C4-2B (cell line): ENCODE measurements around the gene GIPC3.

Experiments
- ZFX ChIP-seq: fragments of 450-650 bp; IDR thresholded peaks from 2 replicates; pipeline ENCODE4 v1.6.1; 2017
- TF ChIP-seq, protein P1 (sequence below): fragments of 450-650 bp; conservative IDR thresholded peaks from 2 replicates; pipeline ENCODE4 v1.5.1; 2017; ENCODE audit warnings: mild to moderate bottlenecking

DNA sequence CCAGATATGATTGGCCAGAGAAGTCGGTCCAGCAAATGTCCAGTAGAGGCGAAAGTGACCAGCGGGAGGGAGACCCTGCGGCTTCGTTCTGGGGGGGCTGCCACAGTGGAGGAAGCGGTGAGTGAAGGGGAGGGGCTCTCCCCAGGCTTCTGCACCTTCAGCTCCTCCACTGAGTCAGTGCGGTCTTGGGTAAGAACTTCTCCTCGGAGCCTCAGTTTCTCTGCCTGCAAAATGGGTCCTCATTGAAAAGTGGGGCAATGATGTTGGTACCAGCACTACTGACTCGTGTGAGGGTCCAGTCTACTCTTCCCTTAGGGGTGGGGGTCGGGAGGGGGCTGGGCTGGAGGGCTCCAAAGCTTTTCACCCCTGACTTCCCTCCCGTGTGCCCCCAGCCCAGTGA, 4.2 kb downstream of the GIPC3 start:
- TF ChIP-seq, protein P1, sequence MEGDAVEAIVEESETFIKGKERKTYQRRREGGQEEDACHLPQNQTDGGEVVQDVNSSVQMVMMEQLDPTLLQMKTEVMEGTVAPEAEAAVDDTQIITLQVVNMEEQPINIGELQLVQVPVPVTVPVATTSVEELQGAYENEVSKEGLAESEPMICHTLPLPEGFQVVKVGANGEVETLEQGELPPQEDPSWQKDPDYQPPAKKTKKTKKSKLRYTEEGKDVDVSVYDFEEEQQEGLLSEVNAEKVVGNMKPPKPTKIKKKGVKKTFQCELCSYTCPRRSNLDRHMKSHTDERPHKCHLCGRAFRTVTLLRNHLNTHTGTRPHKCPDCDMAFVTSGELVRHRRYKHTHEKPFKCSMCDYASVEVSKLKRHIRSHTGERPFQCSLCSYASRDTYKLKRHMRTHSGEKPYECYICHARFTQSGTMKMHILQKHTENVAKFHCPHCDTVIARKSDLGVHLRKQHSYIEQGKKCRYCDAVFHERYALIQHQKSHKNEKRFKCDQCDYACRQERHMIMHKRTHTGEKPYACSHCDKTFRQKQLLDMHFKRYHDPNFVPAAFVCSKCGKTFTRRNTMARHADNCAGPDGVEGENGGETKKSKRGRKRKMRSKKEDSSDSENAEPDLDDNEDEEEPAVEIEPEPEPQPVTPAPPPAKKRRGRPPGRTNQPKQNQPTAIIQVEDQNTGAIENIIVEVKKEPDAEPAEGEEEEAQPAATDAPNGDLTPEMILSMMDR, result no peak
- TF ChIP-seq ZFX, result no peak
